PFSK-1 (cell line): Measurements from ENCODE around the gene PREX1.

Experiments used
- FOXP2 ChIP-seq: optimal IDR thresholded peaks from 2 replicates; pipeline ENCODE3; 2011; ENCODE audit warnings: borderline replicate concordance, control low read depth, inconsistent platforms; ENCODE audit not compliant: insufficient read depth; ENCODE audit errors: extremely low read length, extremely low read depth
- POLR2AphosphoS5 ChIP-seq: IDR thresholded peaks from 2 replicates; pipeline ENCODE4 v1.6.1; 2012; ENCODE audit warnings: low read depth, mild to moderate bottlenecking, control low read depth, low read length, moderate library complexity
- SIN3A ChIP-seq: IDR thresholded peaks from 2 replicates; pipeline ENCODE4 v1.6.1; 2012; ENCODE audit warnings: mild to moderate bottlenecking, low read length, moderate library complexity, borderline replicate concordance; ENCODE audit not compliant: insufficient read depth

GRCh38 chr20:48642105-48642880 lies 185.5 kb downstream of the PREX1 start:
- TF ChIP-seq POLR2AphosphoS5 (no peak), FOXP2 (no peak), SIN3A (no peak)
